Stimulated activated CD4-positive, alpha-beta T cell treated with anti-CD3 and anti-CD28 coated beads, Interleukin-1b, Interleukin-23, amount 100 ng/mL, for 24 hours (primary cell): ENCODE results near the gene BCL7C.
"Not testable (repeated sequence)": the region's sequence is repeated elsewhere in the genome, so short reads cannot be mapped to it uniquely, and the experiment has no call there.

Source experiments
- DNase-seq, 4 experiments: peaks; one replicate each; pipeline ENCODE4 v3.0.0-alpha.2; 2020; ENCODE audit warnings: low read depth in 4 of 4, low spot score in 1 of 4

BCL7C gene

DNA sequence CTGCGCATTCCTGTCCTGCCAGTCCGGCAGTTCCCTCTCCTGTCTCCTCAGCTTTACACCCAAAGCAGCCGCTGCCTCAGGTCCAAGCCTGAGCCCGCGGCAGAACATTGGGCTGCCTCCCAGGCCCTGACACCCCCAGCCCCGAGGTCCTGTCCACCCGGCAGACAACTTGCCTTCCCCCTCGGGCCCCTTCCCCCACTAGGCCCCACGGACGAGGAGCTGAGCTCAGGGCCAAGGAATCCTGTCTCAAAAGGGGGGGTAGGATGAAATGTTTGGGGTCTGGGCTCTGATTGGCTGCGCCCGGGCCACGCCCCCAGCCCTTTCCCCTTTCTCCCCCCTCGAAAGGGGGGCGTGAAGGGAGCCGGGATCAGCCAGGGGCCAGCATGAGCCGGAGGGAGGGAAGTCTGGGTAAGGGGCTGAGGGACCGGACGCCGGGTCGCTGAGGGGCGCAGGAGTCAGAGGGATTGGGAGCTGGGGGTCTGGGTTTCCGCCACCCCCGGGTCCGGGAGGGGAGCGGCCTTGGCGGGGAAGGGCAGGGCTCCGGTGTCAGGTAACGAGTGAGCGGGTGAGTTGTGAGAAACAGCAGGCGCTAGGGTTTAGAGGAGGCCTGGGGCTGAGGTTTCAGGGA, 2.5 kb upstream of the BCL7C start, which contains the start of gene CTF1:
Gene CTF1, plus strand, starts transcription at position 354 of the 628 bp plus-strand sequence. Its CDS starts 30 bp downstream, at position 384.
- DNase-seq = no peak

DNA sequence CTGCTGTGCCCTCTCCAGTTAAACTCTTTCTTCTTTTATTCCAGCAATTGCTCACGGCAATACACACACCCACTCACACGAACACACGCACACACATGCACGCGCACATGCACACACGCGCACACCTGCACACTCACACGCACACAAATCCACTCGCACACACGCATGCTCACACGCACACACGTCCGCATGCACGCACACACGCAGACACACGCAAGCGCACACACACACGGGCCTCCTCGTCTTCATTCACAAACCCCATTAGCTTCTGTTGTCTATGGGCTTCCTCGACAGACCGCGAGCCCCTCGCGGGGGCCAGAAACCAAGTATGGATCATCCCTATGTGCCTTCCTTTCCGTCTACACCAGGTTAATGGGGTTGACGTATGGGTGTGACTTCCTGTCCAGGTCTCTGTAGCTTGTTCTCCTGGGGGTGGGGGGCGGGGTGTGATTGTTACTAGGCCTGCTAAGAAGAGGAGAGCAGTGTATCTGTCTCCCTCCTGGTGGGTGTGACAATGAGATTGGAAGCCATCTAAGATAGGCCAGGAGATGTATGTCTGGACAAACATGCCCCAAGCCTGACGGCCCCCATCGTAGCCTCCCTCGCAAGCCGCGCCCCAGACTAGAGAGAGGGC, 1.9 kb upstream of the BCL7C start:
- no peak for DNase-seq

- DNase-seq = no peak
Observed at GRCh38 chr16:30894540-30895368, 877 bp upstream of the BCL7C start.

- DNase-seq = no peak
Observed at GRCh38 chr16:30893417-30893743, 497 bp downstream of the BCL7C start.

- DNase-seq = no peak
Observed at GRCh38 chr16:30892670-30893416, 1.0 kb downstream of the BCL7C start.

- DNase-seq = not testable (repeated sequence)
Observed at GRCh38 chr16:30891043-30891823, 2.6 kb downstream of the BCL7C start.

GRCh38 chr16:30889721-30890120, 4.2 kb downstream of the BCL7C start:
- no peak for DNase-seq

DNA sequence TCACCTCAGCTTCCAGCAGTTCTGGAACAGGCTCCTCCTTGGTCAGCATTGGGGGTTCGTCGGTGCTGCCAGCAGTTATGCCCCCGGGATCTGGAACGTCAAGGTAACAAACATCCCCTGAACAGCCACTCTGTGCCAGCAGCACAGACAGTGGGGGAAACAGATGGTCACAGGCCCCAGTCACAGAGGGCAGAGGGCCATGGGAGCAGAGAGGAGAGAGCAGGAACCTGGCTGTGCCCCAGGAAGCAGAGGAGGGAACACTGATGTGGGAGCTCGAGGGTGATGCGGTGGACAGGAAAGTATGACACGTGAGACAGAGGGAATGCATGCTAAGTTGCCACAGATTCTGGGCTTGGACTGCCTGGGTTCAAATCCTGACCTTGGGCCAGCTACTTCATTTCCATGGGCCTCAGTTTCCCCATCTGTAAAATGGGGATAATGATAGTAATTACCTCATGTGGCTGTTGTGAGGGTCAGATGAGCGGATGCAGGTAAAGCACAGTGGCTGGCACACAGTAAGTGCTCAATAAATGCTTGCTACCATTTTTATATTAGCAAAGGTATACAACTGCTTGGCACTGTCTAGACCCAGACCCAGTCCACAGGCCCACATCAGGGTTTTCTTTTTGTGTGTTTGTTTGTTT, 4.9 kb downstream of the BCL7C start:
- DNase-seq = no peak

GRCh38 chr16:30887927-30888326, 6.0 kb downstream of the BCL7C start:
- DNase-seq = no peak

GRCh38 chr16:30886145-30886544, 7.7 kb downstream of the BCL7C start:
- DNase-seq = no peak

- no peak for DNase-seq
Observed at GRCh38 chr16:30885196-30885595, 8.7 kb downstream of the BCL7C start.

- DNase-seq = no peak
Observed at GRCh38 chr16:30884760-30885159, 9.1 kb downstream of the BCL7C start.

DNA sequence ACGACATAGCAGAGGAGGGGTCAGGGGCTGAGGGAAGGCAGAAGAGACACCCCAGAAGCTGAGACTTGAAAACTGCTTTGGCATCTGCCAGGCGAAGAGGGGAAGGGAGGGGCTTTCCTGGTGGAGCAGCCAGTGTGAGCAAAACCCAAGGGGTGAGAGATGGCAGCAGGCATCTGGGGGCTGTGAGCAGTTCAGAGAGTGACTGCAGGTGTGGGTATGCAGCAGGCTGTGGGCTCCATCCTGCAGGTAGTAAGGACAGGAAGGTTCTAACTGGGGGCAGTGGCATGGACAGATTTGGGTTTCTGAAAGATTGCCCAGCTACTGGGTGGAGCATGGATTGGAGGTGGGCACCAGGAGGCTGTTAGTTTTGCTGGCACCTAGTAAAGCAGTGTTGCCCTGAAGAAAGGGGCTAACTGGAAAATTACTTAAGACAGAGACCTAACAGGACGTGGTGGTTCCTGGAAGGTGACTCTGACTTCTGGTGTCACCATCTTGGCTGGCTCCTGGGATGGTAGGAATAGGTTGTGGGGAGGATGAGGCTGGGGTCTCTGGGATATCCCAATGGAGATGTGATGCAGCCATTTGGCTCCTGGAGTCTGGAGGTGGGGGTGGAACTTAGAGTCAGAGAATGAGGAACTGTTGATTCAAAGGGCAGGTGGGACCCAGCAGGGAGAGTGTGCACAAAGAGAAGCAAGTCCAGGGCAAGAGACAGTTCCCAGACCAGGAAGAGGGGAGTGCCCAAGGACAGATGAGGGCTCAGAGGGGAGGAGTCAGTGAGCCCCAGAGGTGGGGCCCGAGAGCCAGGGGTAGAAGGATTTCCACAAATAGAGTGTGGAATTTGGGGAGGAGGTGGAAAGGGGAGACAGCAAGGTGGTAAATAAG, 11.2 kb downstream of the BCL7C start:
- DNase-seq = no peak

DNA sequence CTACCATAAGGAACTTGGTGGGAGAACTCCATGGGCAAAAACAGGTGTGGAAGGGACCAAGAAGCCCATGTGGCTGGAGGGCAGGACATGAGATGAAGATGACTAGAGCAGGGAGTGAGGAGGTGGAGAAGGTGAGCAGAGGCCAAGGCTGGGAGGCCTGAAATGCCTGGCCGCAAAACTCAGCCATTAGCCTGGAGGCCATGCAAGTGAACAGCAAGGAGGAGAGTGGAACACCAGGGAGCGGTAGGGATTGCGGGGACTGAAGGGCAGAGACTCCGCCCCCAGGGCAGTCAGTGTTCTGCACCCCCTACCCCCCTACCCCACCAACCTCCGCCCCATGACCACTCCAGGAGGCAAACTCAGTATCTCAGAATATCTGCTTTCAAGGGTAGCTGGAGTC, 17.0 kb downstream of the BCL7C start:
- no peak for DNase-seq

DNA sequence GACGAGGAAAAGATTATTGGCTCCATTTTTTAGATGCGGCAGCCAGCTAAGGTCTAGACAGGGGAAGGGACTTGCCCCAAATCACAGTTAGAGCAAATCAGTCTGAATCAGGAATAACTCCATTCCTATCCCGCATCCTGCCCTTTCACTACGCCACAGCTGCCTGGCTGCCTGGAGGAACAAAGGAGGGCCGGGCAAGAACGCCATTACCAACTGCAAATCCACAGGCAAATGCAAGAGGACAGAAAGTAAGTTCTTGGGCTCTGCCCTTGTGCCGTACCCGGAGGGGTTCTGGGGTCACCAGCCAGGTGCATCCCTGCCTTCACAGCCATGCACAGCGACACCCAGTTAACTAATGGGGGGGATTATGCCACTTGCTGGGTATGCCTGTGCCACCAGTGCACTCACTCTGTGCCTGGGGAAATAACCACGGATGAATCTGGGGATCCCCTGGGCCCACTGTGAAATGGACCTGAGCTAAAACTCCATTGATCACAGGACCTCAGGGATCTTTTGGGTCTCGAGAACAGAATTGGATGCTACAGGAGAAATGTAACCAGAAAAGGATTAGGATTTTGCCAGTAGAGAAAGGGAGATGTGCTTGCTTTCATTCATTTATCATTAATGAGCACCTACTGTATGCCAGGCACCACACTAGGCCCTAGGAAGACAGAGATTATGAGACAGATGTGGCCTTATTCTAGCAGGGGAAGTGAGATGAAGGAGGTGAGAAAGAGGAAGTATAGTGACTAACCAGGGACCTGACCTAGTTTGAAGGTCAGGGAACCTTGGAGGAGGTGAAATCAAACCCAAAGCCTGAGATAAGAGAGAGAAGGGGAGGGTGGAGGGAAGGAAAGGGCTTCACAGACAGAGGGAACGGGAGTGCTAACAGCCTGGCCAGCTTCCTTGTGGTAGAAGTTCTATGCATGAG, 17.7 kb downstream of the BCL7C start:
- no peak for DNase-seq

DNA sequence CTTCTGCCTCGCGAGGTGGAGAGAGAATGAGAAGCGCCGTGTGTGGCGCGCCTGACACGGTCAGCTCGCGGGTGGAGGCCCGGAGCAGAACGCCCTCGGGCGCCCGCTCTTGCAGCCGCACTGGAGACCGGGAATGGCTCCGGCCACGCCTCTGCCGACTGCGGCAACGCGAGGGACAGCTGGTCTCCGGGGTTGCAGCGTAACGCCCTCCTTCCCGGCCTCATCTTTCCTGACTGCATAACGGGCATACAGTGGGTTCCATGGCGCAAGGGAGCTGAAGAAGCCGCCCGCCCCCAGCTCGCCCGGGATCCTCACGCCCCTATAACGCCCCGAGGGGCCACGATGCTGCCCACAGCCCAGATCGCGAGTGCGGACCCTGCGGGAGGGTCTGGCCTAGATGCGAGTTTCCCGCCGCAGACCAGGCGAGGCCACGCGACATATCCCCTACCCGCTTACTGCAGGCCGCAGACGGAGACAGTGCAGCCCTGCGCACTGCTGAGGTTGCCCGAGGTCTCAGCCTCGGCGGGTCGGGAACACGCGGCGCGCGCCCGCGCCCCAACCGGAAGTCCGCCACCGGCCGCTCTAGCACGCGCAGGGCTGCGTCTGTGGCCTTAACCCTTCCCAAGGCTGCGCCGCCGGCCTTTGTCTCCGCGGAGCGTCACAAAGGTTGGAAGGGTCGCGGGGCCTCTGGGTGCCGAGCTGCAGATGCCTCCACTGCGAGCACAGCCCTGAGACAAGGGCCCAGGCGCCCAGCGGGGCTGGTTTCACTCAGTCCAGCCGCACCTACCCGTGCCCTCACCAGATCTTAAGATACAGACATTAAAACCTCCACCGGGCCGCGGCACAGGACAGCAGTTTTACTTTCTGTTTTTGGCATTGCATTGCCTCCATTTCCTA, 18.8 kb downstream of the BCL7C start:
- peak; percentile 73 to 87 (median 85) for DNase-seq

DNA sequence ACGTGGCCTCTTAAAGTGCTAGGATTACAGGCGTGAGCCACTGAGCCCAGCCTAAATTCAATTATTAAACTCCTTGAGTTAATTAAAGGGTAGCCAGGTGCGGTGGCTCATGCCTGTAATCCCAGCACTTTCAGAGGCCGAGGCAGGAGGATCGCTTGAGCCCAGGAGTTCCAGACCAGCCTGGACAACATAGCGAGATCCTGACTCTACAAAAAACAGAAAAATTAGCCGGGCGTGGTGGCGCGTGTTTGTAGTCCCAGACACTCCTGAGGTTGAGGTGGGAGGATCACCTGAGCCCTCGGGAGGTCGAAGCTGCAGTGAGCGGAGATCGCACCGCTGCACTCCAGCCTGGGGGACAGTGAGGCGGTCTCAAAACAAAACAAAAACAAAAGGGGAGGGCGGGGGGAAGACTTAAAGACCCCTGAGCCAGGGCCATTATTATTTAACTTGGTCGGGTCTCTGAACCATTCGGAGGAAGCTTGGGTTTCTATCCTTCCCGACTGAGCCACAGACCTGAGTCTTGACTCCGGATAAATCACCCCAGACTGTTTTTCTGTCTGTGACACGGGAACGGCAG, 19.5 kb downstream of the BCL7C start:
- DNase-seq = no peak
